NT2/D1 (cell line): ENCODE measurements around the gene U2AF1L4.

Experiments
- SUZ12 ChIP-seq: IDR thresholded peaks from 2 replicates; pipeline ENCODE4 v1.6.1; 2011; ENCODE audit not compliant: insufficient read length, insufficient read depth; ENCODE audit errors: extremely low read depth
- YY1 ChIP-seq: IDR thresholded peaks from 2 replicates; pipeline ENCODE4 v1.6.1; 2011; ENCODE audit not compliant: insufficient read length, insufficient read depth

- no peak for TF ChIP-seq YY1
- no peak for TF ChIP-seq SUZ12
These were observed 25.6 kb downstream of the U2AF1L4 start for GRCh38 chr19:35719402-35720162.
